Iris pigment epithelial cell (primary cell): Measurements from ENCODE around the gene BMAL2.
A peak's percentile ranks its signal among the peaks of the same experiment; 100 is the strongest.

Experiments used
- DNase-seq: peaks from one replicate; pipeline ENCODE4 v3.0.0-alpha.2; 2011; ENCODE audit warnings: low read depth

Gene BMAL2

DNA sequence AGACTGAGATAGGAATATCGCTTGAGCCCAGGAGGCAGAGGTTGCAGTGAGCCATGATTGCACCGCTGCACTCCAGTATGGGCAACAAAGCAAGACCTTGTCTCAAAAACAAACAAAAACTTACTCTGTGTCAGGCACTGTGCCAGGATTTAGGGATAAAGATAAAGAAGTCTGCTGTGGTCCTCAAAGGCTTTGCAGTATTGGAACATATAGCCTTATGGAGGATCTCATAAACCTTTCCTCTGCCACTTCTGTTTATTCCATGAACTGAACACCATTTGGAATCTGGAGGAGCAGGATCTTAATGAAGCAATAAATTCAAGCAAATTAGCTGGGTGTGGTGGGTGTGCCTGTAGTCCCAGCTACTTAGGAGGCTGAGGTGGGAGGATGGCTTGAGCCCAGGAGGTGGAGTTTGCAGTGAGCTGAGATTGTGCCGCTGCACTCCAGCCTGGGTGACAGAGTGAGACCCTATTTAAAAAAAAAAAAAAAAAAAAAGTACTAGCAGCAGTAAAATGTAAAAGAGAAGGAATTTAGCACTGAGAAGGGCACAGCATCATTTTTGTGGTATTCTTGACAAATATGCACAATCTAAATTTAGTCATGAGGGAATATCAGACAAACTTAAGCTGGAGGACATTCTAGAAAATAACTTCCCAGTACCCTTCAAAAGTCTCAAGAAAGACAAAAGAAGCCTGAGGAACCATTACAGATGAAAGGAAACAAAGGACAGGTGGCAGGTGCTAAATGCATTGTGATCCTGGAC lies 27.1 kb downstream of the BMAL2 start:
- no peak for DNase-seq

GRCh38 chr12:27361372-27361771 lies 28.7 kb downstream of the BMAL2 start:
- no peak for DNase-seq

DNA sequence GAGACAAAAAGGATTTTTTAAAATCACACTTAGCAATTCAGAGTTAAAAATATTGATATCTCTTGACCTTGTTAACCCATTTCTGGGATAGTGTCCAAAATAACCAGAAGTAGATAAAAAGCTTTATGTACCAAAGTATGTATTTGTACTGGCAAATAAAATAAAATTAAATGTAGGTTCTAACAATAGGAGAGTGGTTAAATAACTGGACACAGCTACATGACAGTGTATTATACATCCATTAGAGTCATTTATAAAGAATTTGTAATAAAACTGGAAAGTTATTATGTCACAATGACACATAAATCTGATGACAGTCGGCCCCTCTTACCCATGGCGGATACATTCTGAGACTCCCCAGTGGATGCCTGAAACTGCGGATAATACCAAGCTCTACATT lies 34.0 kb downstream of the BMAL2 start:
- DNase-seq = no peak

DNA sequence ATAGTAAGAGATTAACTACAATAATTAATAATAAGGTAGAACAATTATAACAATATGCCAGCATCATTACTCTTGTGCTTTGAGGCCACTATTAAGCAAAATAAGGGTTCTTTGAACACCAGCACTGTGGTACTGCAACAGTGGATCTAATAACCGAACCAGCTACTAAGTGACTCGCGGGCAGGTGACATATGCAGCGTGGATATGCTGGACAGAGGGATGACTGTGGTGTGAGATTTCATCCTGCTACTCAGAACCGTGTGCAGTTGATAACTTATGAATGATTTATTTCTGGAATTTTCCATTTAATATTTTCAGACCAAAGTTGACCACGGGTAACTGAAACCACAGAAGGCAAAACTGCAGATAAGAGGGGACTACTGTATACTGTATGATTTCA lies 34.4 kb downstream of the BMAL2 start:
- DNase-seq = no peak

- DNase-seq = peak; percentile 16
These were observed 49.6 kb downstream of the BMAL2 start for GRCh38 chr12:27382171-27382795.
